Measurements from ENCODE around the gene SRXN1. TPM values are rescaled to one million over a fixed set of nuclear protein-coding genes. Genes with fewer than 3 reads are reported as not detected.

Gene SRXN1
- total RNA-seq, 2 experiments from 2014 or later, result 1.2 to 1.4 TPM

- CTCF ChIA-PET, result no interaction called here
Observed at GRCh38 chr20:664576-664975, 11.6 kb upstream of the SRXN1 start.

DNA sequence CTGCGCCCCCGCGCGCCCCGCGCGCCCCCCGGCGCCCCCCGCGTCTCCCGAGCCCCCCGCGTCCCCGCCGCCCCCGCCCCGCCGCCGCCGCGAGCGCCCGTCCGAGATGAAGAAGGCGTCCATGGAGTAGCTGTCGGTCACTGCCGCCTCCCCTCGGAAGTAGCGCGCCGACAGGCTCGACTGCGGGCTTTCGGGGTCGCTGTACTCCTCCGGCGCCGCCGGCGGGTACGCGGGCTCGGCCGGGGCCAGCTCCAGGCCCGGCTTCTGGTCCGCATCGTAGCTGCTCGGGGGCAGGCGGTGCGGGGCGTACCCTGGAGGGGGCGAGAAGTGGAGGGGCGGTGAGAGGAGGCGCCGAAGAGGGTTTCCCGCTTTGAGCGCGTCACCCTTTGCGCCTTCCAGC lies 11.2 kb upstream of the SRXN1 start:
- intact Hi-C loops (cut with DNase I, micrococcal nuclease), result no loop called here
- no peak for DNase-seq
- no peaks in the 10 kb centered on the region for H3K36me3 Mint-ChIP-seq (ENCODE audit: low read depth)
- Histone ChIP-seq H3K9me3 (ENCODE audit: control insufficient read depth in 1 of 2, insufficient read depth in 1 of 2, low read length in 2 of 2) (peaks cover 0 to 6% of the 10 kb centered on the region in 2 experiments), H3K27me3 (ENCODE audit: control insufficient read depth in 1 of 2, insufficient read depth in 2 of 2, low read length in 2 of 2) (peaks cover 60 to 82% of the 10 kb centered on the region in 2 experiments), H3K36me3 (ENCODE audit: insufficient read depth, low read length) (no peaks in the 10 kb centered on the region), H3K4me1 (ENCODE audit: insufficient read depth, low read length) (no peaks in the 10 kb centered on the region), H3K27ac (ENCODE audit: low read depth in 1 of 2, low read length in 2 of 2) (no peak overlapping the region), H3K4me3 (ENCODE audit: low read length) (no peak overlapping the region)
- no peak for ATAC-seq (ENCODE audit: poor library complexity)
- H3K4me3 Mint-ChIP-seq, result no peak overlapping the region
- POLR2A ChIA-PET, result no interaction called here
- CTCF ChIA-PET, result no interaction called here
- H3K9me3 Mint-ChIP-seq, result no peaks in the 10 kb centered on the region
- no peaks in the 10 kb centered on the region for H3K4me1 Mint-ChIP-seq (ENCODE audit: low read depth)
- TF ChIP-seq CTCF (IDR thresholded peaks at IDR 0.05), result no peak
- no peak overlapping the region for H3K27ac Mint-ChIP-seq
- H3K27me3 Mint-ChIP-seq, result peaks cover 73% of the 10 kb centered on the region

More at GRCh38 chr20:664576-664975, 11.6 kb upstream of the SRXN1 start:
- DNase-seq, result no peak
- Mint-ChIP-seq H3K36me3 (ENCODE audit: low read depth) (no peaks in the 10 kb centered on the region), H3K27ac (no peak overlapping the region), H3K4me3 (no peak overlapping the region), H3K27me3 (peaks cover 69% of the 10 kb centered on the region), H3K9me3 (no peaks in the 10 kb centered on the region), H3K4me1 (ENCODE audit: low read depth) (no peaks in the 10 kb centered on the region)
- no peaks in the 10 kb centered on the region for H3K36me3 ChIP-seq (ENCODE audit: insufficient read depth, low read length)
- H3K4me1 ChIP-seq (ENCODE audit: insufficient read depth, low read length), result no peaks in the 10 kb centered on the region
- no peak overlapping the region for H3K4me3 ChIP-seq (ENCODE audit: low read length)
- POLR2A ChIA-PET, result no interaction called here
- peaks cover 56 to 78% of the 10 kb centered on the region in 2 experiments for H3K27me3 ChIP-seq (ENCODE audit: control insufficient read depth in 1 of 2, insufficient read depth in 2 of 2, low read length in 2 of 2)
- no peak for TF ChIP-seq CTCF (IDR thresholded peaks at IDR 0.05)
- H3K27ac ChIP-seq (ENCODE audit: low read depth in 1 of 2, low read length in 2 of 2), result no peak overlapping the region
- H3K9me3 ChIP-seq (ENCODE audit: control insufficient read depth in 1 of 2, insufficient read depth in 1 of 2, low read length in 2 of 2), result peaks cover 0 to 6% of the 10 kb centered on the region in 2 experiments
- no peak for ATAC-seq (ENCODE audit: poor library complexity)
- intact Hi-C loops (cut with DNase I, micrococcal nuclease), result no loop called here

DNA sequence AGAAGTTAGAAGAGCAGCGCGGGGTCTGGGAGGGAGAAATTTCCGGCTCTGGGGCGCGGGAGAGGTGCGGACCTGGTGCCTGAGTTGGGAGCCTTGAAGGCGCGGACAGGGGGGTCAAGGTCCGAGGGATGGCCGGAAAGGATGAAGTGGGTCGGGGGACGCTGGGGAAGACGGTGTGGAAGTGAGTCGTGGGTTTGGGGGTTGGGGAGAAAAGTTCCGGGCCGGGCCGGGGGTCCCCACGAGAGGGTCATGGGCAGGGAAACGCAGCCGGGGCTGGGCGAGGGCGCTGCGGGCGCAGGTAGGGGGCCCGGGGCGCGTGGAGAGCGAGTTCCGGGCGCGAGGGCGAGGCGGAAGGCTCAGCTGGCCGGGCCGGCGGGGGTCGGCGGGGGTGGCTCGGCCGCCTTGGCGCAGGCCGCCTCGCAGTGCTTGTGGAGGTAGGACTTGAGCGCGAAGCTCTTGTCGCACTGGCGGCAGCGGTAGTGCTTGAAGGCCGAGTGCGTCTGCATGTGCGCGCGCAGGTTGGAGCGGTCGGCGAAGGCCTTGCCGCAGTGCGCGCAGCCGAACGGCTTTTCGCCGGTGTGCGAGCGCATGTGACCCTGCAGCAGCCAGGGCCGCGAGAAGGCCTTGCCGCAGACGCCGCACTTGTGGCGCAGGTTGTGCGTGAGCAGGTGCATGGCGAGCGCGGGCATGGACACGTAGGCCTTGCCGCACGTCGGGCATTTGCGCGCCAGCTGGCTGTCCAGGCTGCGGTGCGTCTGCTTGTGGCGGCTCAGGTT lies 10.5 kb upstream of the SRXN1 start:
- H3K4me1 ChIP-seq (ENCODE audit: insufficient read depth, low read length), result no peaks in the 10 kb centered on the region
- intact Hi-C loops (cut with DNase I, micrococcal nuclease), result no loop called here
- no peaks in the 10 kb centered on the region for H3K36me3 ChIP-seq (ENCODE audit: insufficient read depth, low read length)
- Mint-ChIP-seq H3K4me1 (ENCODE audit: low read depth) (no peaks in the 10 kb centered on the region), H3K27me3 (peaks cover 76% of the 10 kb centered on the region), H3K27ac (no peak overlapping the region), H3K36me3 (ENCODE audit: low read depth) (no peaks in the 10 kb centered on the region), H3K4me3 (no peak overlapping the region), H3K9me3 (no peaks in the 10 kb centered on the region)
- no peak overlapping the region for H3K27ac ChIP-seq (ENCODE audit: low read depth in 1 of 2, low read length in 2 of 2)
- ChIA-PET CTCF (no interaction called here), POLR2A (no interaction called here)
- TF ChIP-seq CTCF (IDR thresholded peaks at IDR 0.05), result no peak
- no peak for DNase-seq
- H3K9me3 ChIP-seq (ENCODE audit: control insufficient read depth in 1 of 2, insufficient read depth in 1 of 2, low read length in 2 of 2), result peaks cover 0 to 6% of the 10 kb centered on the region in 2 experiments
- peaks cover 65 to 86% of the 10 kb centered on the region in 2 experiments for H3K27me3 ChIP-seq (ENCODE audit: control insufficient read depth in 1 of 2, insufficient read depth in 2 of 2, low read length in 2 of 2)
- ATAC-seq (ENCODE audit: poor library complexity), result no peak
- H3K4me3 ChIP-seq (ENCODE audit: low read length), result no peak overlapping the region

All from CD4-positive, alpha-beta T cell (primary cell).